GM12864 (cell line): ENCODE measurements around the gene TNFSF11.
A peak's percentile ranks its signal among the peaks of the same experiment; 100 is the strongest.
"Not testable (repeated sequence)": the region's sequence is repeated elsewhere in the genome, so short reads cannot be mapped to it uniquely, and the experiment has no call there.

Source experiments
- DNase-seq: peaks from one replicate; pipeline ENCODE4 v3.0.0-alpha.2; 2011; ENCODE audit warnings: low read depth
- H3K4me3 ChIP-seq: 2 replicates; pipeline ENCODE4 v1.5.1; 2011; ENCODE audit warnings: mild to moderate bottlenecking, low read depth, low read length, control low read depth
- CTCF ChIP-seq: IDR thresholded peaks from 2 replicates; pipeline ENCODE4 v1.5.1; 2011; ENCODE audit warnings: low read depth, mild to moderate bottlenecking, moderate library complexity, low read length, control low read depth, inconsistent platforms; ENCODE audit errors: missing control alignments

Gene TNFSF11

GRCh38 chr13:42547612-42548011, 26.3 kb upstream of the TNFSF11 start:
- DNase-seq, result no peak
- H3K4me3 ChIP-seq, result no peak overlapping the region
- TF ChIP-seq CTCF, result no peak

- DNase-seq, result peak; percentile 86
- no peak for TF ChIP-seq CTCF
- H3K4me3 ChIP-seq, result peak overlapping the region; percentile 9; the same call in 1 of the 2 replicates
Observed at GRCh38 chr13:42548731-42549551, 25.0 kb upstream of the TNFSF11 start.

GRCh38 chr13:42549552-42549936, 24.4 kb upstream of the TNFSF11 start:
- no peak for DNase-seq
- no peak for TF ChIP-seq CTCF
- no peak overlapping the region for H3K4me3 ChIP-seq

GRCh38 chr13:42551611-42552010, 22.3 kb upstream of the TNFSF11 start:
- DNase-seq, result no peak
- no peak overlapping the region for H3K4me3 ChIP-seq
- no peak for TF ChIP-seq CTCF

- no peak overlapping the region for H3K4me3 ChIP-seq
- no peak for TF ChIP-seq CTCF
- no peak for DNase-seq
Observed at GRCh38 chr13:42553098-42554046, 20.6 kb upstream of the TNFSF11 start.

GRCh38 chr13:42559057-42559456, 14.9 kb upstream of the TNFSF11 start:
- H3K4me3 ChIP-seq, result no peak overlapping the region
- no peak for TF ChIP-seq CTCF
- no peak for DNase-seq

- H3K4me3 ChIP-seq, DNase-seq: not testable (repeated sequence)
Observed at GRCh38 chr13:42559573-42560218, 14.3 kb upstream of the TNFSF11 start.

GRCh38 chr13:42560320-42560719, 13.6 kb upstream of the TNFSF11 start:
- not testable (repeated sequence) for DNase-seq, H3K4me3 ChIP-seq
